Progenitor cell of endocrine pancreas (in vitro differentiated cells): ENCODE results near the gene TMEM45A. TPM values are rescaled to one million over a fixed set of nuclear protein-coding genes. Genes with fewer than 3 reads are reported as not detected.

Experiments used
- DNase-seq: peaks from one replicate; pipeline ENCODE4 v3.0.0; 2021; ENCODE audit warnings: low spot score; ENCODE audit not compliant: unreplicated experiment
- H3K27ac Mint-ChIP-seq: 2 replicates; pipeline ENCODE4 v1.8.0; 2021; ENCODE audit warnings: mild to moderate bottlenecking, moderate library complexity, mixed read lengths
- H3K27me3 Mint-ChIP-seq: 2 replicates; pipeline ENCODE4 v1.8.0; 2021; ENCODE audit warnings: mixed read lengths
- H3K36me3 Mint-ChIP-seq: 2 replicates; pipeline ENCODE4 v1.8.0; 2022; ENCODE audit warnings: mixed read lengths; ENCODE audit not compliant: insufficient read depth
- H3K4me1 Mint-ChIP-seq: 2 replicates; pipeline ENCODE4 v1.8.0; 2021; ENCODE audit warnings: low read depth, mixed read lengths
- H3K4me3 Mint-ChIP-seq: 2 replicates; pipeline ENCODE4 v1.8.0; 2021; ENCODE audit warnings: low read depth, mild to moderate bottlenecking, moderate library complexity, mixed read lengths
- H3K9me3 Mint-ChIP-seq: 2 replicates; pipeline ENCODE4 v1.8.0; 2021; ENCODE audit warnings: low read depth, mixed read lengths
- CTCF ChIP-seq: fragments of 200-600 bp; sonication (generic); IDR thresholded peaks from one replicate; pipeline ENCODE4 v1.5.0; 2021; ENCODE audit warnings: antibody characterized with exemption, mild to moderate bottlenecking; ENCODE audit not compliant: unreplicated experiment
- total RNA-seq: library from RNA; stranded (reverse); gene quantifications from 2 replicates; pipeline ENCODE4 v1.2.1, GENCODE V29; 2021

Gene TMEM45A
- total RNA-seq, 1 donor from 2014 or later, result 13.6 TPM

- Mint-ChIP-seq H3K27me3 (no peaks in the 10 kb centered on the region), H3K36me3 (peaks cover 9% of the 10 kb centered on the region), H3K4me3 (no peak overlapping the region), H3K27ac (no peak overlapping the region), H3K4me1 (no peaks in the 10 kb centered on the region), H3K9me3 (peaks cover 4% of the 10 kb centered on the region)
- no peak for DNase-seq
- TF ChIP-seq CTCF, result no peak
These were observed 24.9 kb downstream of the TMEM45A start for GRCh38 chr3:100517276-100517675.

- Mint-ChIP-seq H3K9me3 (peaks cover 4% of the 10 kb centered on the region), H3K36me3 (peaks cover 9% of the 10 kb centered on the region), H3K4me1 (no peaks in the 10 kb centered on the region), H3K27ac (no peak overlapping the region), H3K27me3 (no peaks in the 10 kb centered on the region), H3K4me3 (no peak overlapping the region)
- DNase-seq, result no peak
- no peak for TF ChIP-seq CTCF
These were observed 25.8 kb downstream of the TMEM45A start for GRCh38 chr3:100518244-100518643.

GRCh38 chr3:100518983-100519382 is 26.6 kb downstream of the TMEM45A start:
- H3K4me1 Mint-ChIP-seq, result no peaks in the 10 kb centered on the region
- no peaks in the 10 kb centered on the region for H3K27me3 Mint-ChIP-seq
- H3K4me3 Mint-ChIP-seq, result no peak overlapping the region

GRCh38 chr3:100521439-100521845 is 29.0 kb downstream of the TMEM45A start:
- TF ChIP-seq CTCF, result no peak
- Mint-ChIP-seq H3K9me3 (peaks cover 4% of the 10 kb centered on the region), H3K27ac (no peak overlapping the region), H3K27me3 (no peaks in the 10 kb centered on the region), H3K4me3 (no peak overlapping the region), H3K4me1 (peaks cover 6% of the 10 kb centered on the region), H3K36me3 (peaks cover 9% of the 10 kb centered on the region)
- DNase-seq, result no peak

More at GRCh38 chr3:100518983-100519382, 26.6 kb downstream of the TMEM45A start:
- H3K27ac Mint-ChIP-seq, result no peak overlapping the region
- no peak for TF ChIP-seq CTCF
- peaks cover 9% of the 10 kb centered on the region for H3K36me3 Mint-ChIP-seq
- no peak for DNase-seq
- H3K9me3 Mint-ChIP-seq, result peaks cover 4% of the 10 kb centered on the region

GRCh38 chr3:100522125-100522524 is 29.7 kb downstream of the TMEM45A start:
- peaks cover 4% of the 10 kb centered on the region for H3K9me3 Mint-ChIP-seq
- no peak for TF ChIP-seq CTCF
- H3K4me3 Mint-ChIP-seq, result no peak overlapping the region
- H3K27me3 Mint-ChIP-seq, result no peaks in the 10 kb centered on the region
- H3K4me1 Mint-ChIP-seq, result peaks cover 6% of the 10 kb centered on the region
- no peak overlapping the region for H3K27ac Mint-ChIP-seq
- peaks cover 9% of the 10 kb centered on the region for H3K36me3 Mint-ChIP-seq
- DNase-seq, result no peak
